Caco-2 (cell line): ENCODE data around the gene RBM43. TPM values are rescaled to one million over a fixed set of nuclear protein-coding genes. Genes with fewer than 3 reads are reported as not detected.
A peak's percentile ranks its signal among the peaks of the same experiment; 100 is the strongest.
"Not testable (repeated sequence)": the region's sequence is repeated elsewhere in the genome, so short reads cannot be mapped to it uniquely, and the experiment has no call there.

Experiments
- BruUV-seq: library from RNA; stranded (reverse); fragments of 400-500 nt; replicated peaks from 2 replicates; lab custom pipeline; 2021; lab: Mats Ljungman, UMichigan
- CTCF ChIA-PET: fragments of 300-600 bp; sonication (Branson Sonifier 250); formaldehyde crosslinking; loops from one replicate; lab custom pipeline; 2022; ENCODE audit warnings: antibody characterized with exemption; lab: Charles Lee
- POLR2A ChIA-PET: fragments of 300-600 bp; sonication (Branson Sonifier 250); formaldehyde crosslinking; loops from one replicate; lab custom pipeline; 2022; ENCODE audit warnings: antibody characterized with exemption; lab: Charles Lee
- DNase-seq, 2 experiments: peaks; one replicate each; pipeline versions ENCODE4 v3.0.0 to v3.0.0-alpha.2; 2020 to 2022
- H3K27me3 ChIP-seq: replicated peaks from 2 replicates; pipeline ENCODE4 v1.6.0; 2011; ENCODE audit warnings: low read length; ENCODE audit not compliant: control insufficient read depth, insufficient read depth
- H3K36me3 ChIP-seq: 2 replicates; pipeline ENCODE4 v1.5.1; 2011; ENCODE audit warnings: low read length; ENCODE audit not compliant: control insufficient read depth, insufficient read depth
- H3K4me1 ChIP-seq: fragments of 250-450 bp; sonication (Bioruptor Pico); 2 replicates; pipeline ENCODE4 v1.5.1; 2020; ENCODE audit warnings: mild to moderate bottlenecking
- H3K4me3 ChIP-seq: 2 replicates; pipeline ENCODE4 v1.5.1; 2011; ENCODE audit warnings: low read depth, mild to moderate bottlenecking, control low read depth, low read length
- H3K9me3 ChIP-seq: fragments of 250-450 bp; sonication (Bioruptor Pico); 2 replicates; pipeline ENCODE4 v1.5.1; 2020; ENCODE audit warnings: mild to moderate bottlenecking, moderate library complexity
- H3K27ac Mint-ChIP-seq: one replicate; pipeline ENCODE4 v1.8.0; 2022; ENCODE audit warnings: mixed read lengths; ENCODE audit not compliant: unreplicated experiment
- H3K27me3 Mint-ChIP-seq: one replicate; pipeline ENCODE4 v1.8.0; 2022; ENCODE audit warnings: mixed read lengths; ENCODE audit not compliant: insufficient read depth, unreplicated experiment
- H3K36me3 Mint-ChIP-seq: one replicate; pipeline ENCODE4 v1.8.0; 2022; ENCODE audit warnings: mild to moderate bottlenecking, mixed read lengths; ENCODE audit not compliant: insufficient read depth, unreplicated experiment
- H3K4me1 Mint-ChIP-seq: one replicate; pipeline ENCODE4 v1.8.0; 2022; ENCODE audit warnings: low read depth, mixed read lengths; ENCODE audit not compliant: unreplicated experiment
- H3K4me3 Mint-ChIP-seq: one replicate; pipeline ENCODE4 v1.8.0; 2022; ENCODE audit warnings: mild to moderate bottlenecking, moderate library complexity, mixed read lengths; ENCODE audit not compliant: unreplicated experiment
- H3K9me3 Mint-ChIP-seq: one replicate; pipeline ENCODE4 v1.8.0; 2022; ENCODE audit warnings: mixed read lengths; ENCODE audit not compliant: unreplicated experiment
- CTCF ChIP-seq, 2 experiments: fragments of 200-600 bp in 1 of 2; IDR thresholded peaks; 1 replicate in 1 of 2; 2 replicates in 1 of 2; pipeline versions ENCODE4 v1.5.1 to v1.8.0; 2011 to 2022; ENCODE audit warnings: antibody characterized with exemption in 1 of 2, control low read depth in 1 of 2, inconsistent platforms in 1 of 2, low read depth in 1 of 2, low read length in 1 of 2, mild to moderate bottlenecking in 1 of 2, moderate library complexity in 1 of 2; ENCODE audit not compliant: insufficient read depth in 1 of 2, severe bottlenecking in 1 of 2, unreplicated experiment in 1 of 2
- intact Hi-C: fragments of 100-400 bp; cut with micrococcal nuclease; formaldehyde crosslinking; loops from one replicate; pipeline ENCODE4 v1.10.0; 2022; ENCODE audit not compliant: unreplicated experiment
- total RNA-seq: library from RNA; stranded (reverse); gene quantifications from 2 replicates; pipeline ENCODE4 v1.2.3, GENCODE V29; 2022

Gene RBM43
- total RNA-seq, 1 experiment from 2014 or later: 1.4 TPM

- POLR2A ChIA-PET: no interaction called here
- no peaks in the 10 kb centered on the region for H3K4me1 ChIP-seq
- H3K27me3 Mint-ChIP-seq: peaks cover 3% of the 10 kb centered on the region
These were observed 22.0 kb downstream of the RBM43 start for GRCh38 chr2:151239624-151240023.

GRCh38 chr2:151238527-151239487, 22.9 kb downstream of the RBM43 start:
- no peaks in the 10 kb centered on the region for H3K4me1 ChIP-seq
- no peak overlapping the region for H3K4me3 ChIP-seq
- no peaks in the 10 kb centered on the region for H3K4me1 Mint-ChIP-seq
- H3K9me3 ChIP-seq: no peaks in the 10 kb centered on the region
- no peak overlapping the region for H3K4me3 Mint-ChIP-seq
- intact Hi-C loops: loop anchor here (5.0 kb wide), 2 partner anchors 627 to 1642 kb away; no protein-coding TSS in a partner anchor
- BruUV-seq: no TSS peak
- H3K27me3 ChIP-seq: no peaks in the 10 kb centered on the region; the same call in 1 of the 2 replicates
- ChIA-PET POLR2A (no interaction called here), CTCF (interaction anchor here (0.8 to 1.2 kb wide), 2 partner anchors 147 to 227 kb away, joined by 3 to 4 read pairs; no protein-coding TSS in a partner anchor)
- no peak overlapping the region for H3K27ac Mint-ChIP-seq
- no peaks in the 10 kb centered on the region for H3K36me3 ChIP-seq
- peaks cover 5% of the 10 kb centered on the region for H3K27me3 Mint-ChIP-seq
- H3K36me3 Mint-ChIP-seq: no peaks in the 10 kb centered on the region
- peak; percentile 74 to 87 for TF ChIP-seq CTCF (IDR thresholded peaks at IDR 0.05; ENCODE audit: insufficient read depth in 1 of 2, low read depth in 1 of 2, low read length in 1 of 2, severe bottlenecking in 1 of 2, unreplicated experiment in 1 of 2)
- H3K9me3 Mint-ChIP-seq: no peaks in the 10 kb centered on the region
- peak; percentile 51 to 69 for DNase-seq

More at GRCh38 chr2:151239624-151240023, 22.0 kb downstream of the RBM43 start:
- Histone ChIP-seq H3K4me3 (no peak overlapping the region), H3K9me3 (no peaks in the 10 kb centered on the region), H3K36me3 (no peaks in the 10 kb centered on the region), H3K27me3 (no peaks in the 10 kb centered on the region; the same call in 1 of the 2 replicates)
- H3K9me3 Mint-ChIP-seq: no peaks in the 10 kb centered on the region
- DNase-seq: no peak
- no peaks in the 10 kb centered on the region for H3K4me1 Mint-ChIP-seq
- intact Hi-C loops: loop anchor here (5.0 kb wide), 2 partner anchors 627 to 1642 kb away; no protein-coding TSS in a partner anchor
- TF ChIP-seq CTCF (IDR thresholded peaks at IDR 0.05; ENCODE audit: insufficient read depth in 1 of 2, low read depth in 1 of 2, low read length in 1 of 2, severe bottlenecking in 1 of 2, unreplicated experiment in 1 of 2): no peak
- no peak overlapping the region for H3K27ac Mint-ChIP-seq
- no peak overlapping the region for H3K4me3 Mint-ChIP-seq
- no peaks in the 10 kb centered on the region for H3K36me3 Mint-ChIP-seq
- no TSS peak for BruUV-seq
- CTCF ChIA-PET: no interaction called here

GRCh38 chr2:151237422-151238025, 24.1 kb downstream of the RBM43 start:
- no peaks in the 10 kb centered on the region; the same call in 1 of the 2 replicates for H3K27me3 ChIP-seq
- no peaks in the 10 kb centered on the region; the same call in 1 of the 2 replicates for H3K9me3 ChIP-seq
- intact Hi-C loops: loop anchor here (5.0 kb wide), 2 partner anchors 625 to 1640 kb away; no protein-coding TSS in a partner anchor
- no peaks in the 10 kb centered on the region for H3K36me3 ChIP-seq
- BruUV-seq: no TSS peak
- Mint-ChIP-seq H3K4me3 (no peak overlapping the region), H3K36me3 (no peaks in the 10 kb centered on the region), H3K27me3 (peaks cover 5% of the 10 kb centered on the region), H3K9me3 (no peaks in the 10 kb centered on the region), H3K4me1 (no peaks in the 10 kb centered on the region), H3K27ac (no peak overlapping the region)
- no peaks in the 10 kb centered on the region for H3K4me1 ChIP-seq
- no peak overlapping the region for H3K4me3 ChIP-seq
- DNase-seq: no peak
- no peak for TF ChIP-seq CTCF (IDR thresholded peaks at IDR 0.05; ENCODE audit: insufficient read depth in 1 of 2, low read depth in 1 of 2, low read length in 1 of 2, severe bottlenecking in 1 of 2, unreplicated experiment in 1 of 2)
- CTCF ChIA-PET: no interaction called here
- POLR2A ChIA-PET: no interaction called here

- H3K9me3 Mint-ChIP-seq, BruUV-seq, DNase-seq, H3K9me3 ChIP-seq, POLR2A ChIA-PET, H3K27ac Mint-ChIP-seq, CTCF ChIA-PET, H3K36me3 ChIP-seq, H3K36me3 Mint-ChIP-seq, H3K4me3 Mint-ChIP-seq, H3K4me3 ChIP-seq, H3K4me1 Mint-ChIP-seq, intact Hi-C loops, H3K27me3 ChIP-seq, H3K4me1 ChIP-seq: not testable (repeated sequence)
- H3K27me3 Mint-ChIP-seq: peaks cover 19% of the 10 kb centered on the region
These were observed 27.9 kb downstream of the RBM43 start for GRCh38 chr2:151233760-151234159.
